Trophoblast cell (in vitro differentiated cells and primary cell): ENCODE data around the gene MTSS2.

Experiments used
- DNase-seq, 2 donors: peaks; one replicate each; pipeline ENCODE4 v3.0.0-alpha.2; 2016
- H2AFZ ChIP-seq: 2 replicates; pipeline ENCODE4 v1.6.1; 2013; ENCODE audit warnings: low read length, moderate library complexity, mild to moderate bottlenecking; ENCODE audit not compliant: insufficient read depth, poor library complexity
- H2AK5ac ChIP-seq: 2 replicates; pipeline ENCODE4 v1.6.1; 2013; ENCODE audit warnings: mild to moderate bottlenecking, low read length
- H2BK120ac ChIP-seq: 2 replicates; pipeline ENCODE4 v1.6.1; 2013; ENCODE audit warnings: low read length, mild to moderate bottlenecking, moderate library complexity; ENCODE audit not compliant: insufficient read depth, poor library complexity
- H2BK12ac ChIP-seq: 2 replicates; pipeline ENCODE4 v1.6.1; 2013; ENCODE audit warnings: mild to moderate bottlenecking, low read length, moderate library complexity
- H2BK5ac ChIP-seq: 2 replicates; pipeline ENCODE4 v1.6.1; 2013; ENCODE audit warnings: low read length, low read depth, moderate library complexity, mild to moderate bottlenecking; ENCODE audit not compliant: poor library complexity
- H3K14ac ChIP-seq: 2 replicates; pipeline ENCODE4 v1.6.1; 2013; ENCODE audit warnings: mild to moderate bottlenecking, low read length
- H3K18ac ChIP-seq: 2 replicates; pipeline ENCODE4 v1.6.1; 2013; ENCODE audit warnings: mild to moderate bottlenecking, low read length
- H3K23ac ChIP-seq: 2 replicates; pipeline ENCODE4 v1.6.1; 2013; ENCODE audit warnings: low read length
- H3K27ac ChIP-seq: 2 replicates; pipeline ENCODE4 v1.5.1; 2013; ENCODE audit warnings: low read depth, mild to moderate bottlenecking, inconsistent platforms, low read length, moderate library complexity
- H3K27me3 ChIP-seq: 2 replicates; pipeline ENCODE4 v1.6.1; 2013; ENCODE audit warnings: inconsistent platforms, mild to moderate bottlenecking, low read length, moderate library complexity; ENCODE audit not compliant: insufficient read depth
- H3K36me3 ChIP-seq, 2 experiments: 1 replicate in 1 of 2; 2 replicates in 1 of 2; pipeline ENCODE4 v1.6.1; 2013; ENCODE audit warnings: low read length in 2 of 2, mild to moderate bottlenecking in 2 of 2, moderate library complexity in 1 of 2; ENCODE audit not compliant: insufficient read depth in 2 of 2, control insufficient read depth in 1 of 2
- H3K4ac ChIP-seq: 2 replicates; pipeline ENCODE4 v1.6.1; 2013; ENCODE audit warnings: low read depth, mild to moderate bottlenecking, low read length, moderate library complexity
- H3K4me1 ChIP-seq, 2 experiments: 1 replicate in 1 of 2; 2 replicates in 1 of 2; pipeline ENCODE4 v1.6.1; 2013; ENCODE audit warnings: low read length in 2 of 2, mild to moderate bottlenecking in 2 of 2, moderate library complexity in 1 of 2; ENCODE audit not compliant: insufficient read depth in 2 of 2, control insufficient read depth in 1 of 2
- H3K4me2 ChIP-seq: 2 replicates; pipeline ENCODE4 v1.6.1; 2013; ENCODE audit warnings: inconsistent platforms, mild to moderate bottlenecking, low read length, moderate library complexity
- H3K4me3 ChIP-seq: 2 replicates; pipeline ENCODE4 v1.5.1; 2013; ENCODE audit warnings: mild to moderate bottlenecking, low read depth, low read length, inconsistent platforms
- H3K79me1 ChIP-seq: one replicate; pipeline ENCODE4 v1.6.1; 2013; ENCODE audit warnings: low read length
- H3K79me2 ChIP-seq: 2 replicates; pipeline ENCODE4 v1.6.1; 2013; ENCODE audit warnings: low read length, mild to moderate bottlenecking; ENCODE audit not compliant: control insufficient read depth, insufficient read depth, poor library complexity
- H3K9ac ChIP-seq: 2 replicates; pipeline ENCODE4 v1.6.1; 2013; ENCODE audit warnings: mild to moderate bottlenecking, low read length
- H3K9me3 ChIP-seq: 2 replicates; pipeline ENCODE4 v1.6.1; 2013; ENCODE audit warnings: low read depth, mild to moderate bottlenecking, control low read depth, inconsistent platforms, low read length; ENCODE audit not compliant: insufficient read depth
- H4K12ac ChIP-seq: 2 replicates; pipeline ENCODE4 v1.6.1; 2013; ENCODE audit warnings: low read depth, mild to moderate bottlenecking, low read length, moderate library complexity
- H4K8ac ChIP-seq: 2 replicates; pipeline ENCODE4 v1.6.1; 2013; ENCODE audit warnings: low read depth, mild to moderate bottlenecking, low read length, moderate library complexity
- H4K91ac ChIP-seq: one replicate; pipeline ENCODE4 v1.6.1; 2013; ENCODE audit warnings: low read depth, mild to moderate bottlenecking, low read length, moderate library complexity
- WGBS: extraction: QIAGEN DNeasy Blood & Tissue Kit; methylation state at CpG from one replicate; pipeline ENCODE4 v1.1.7; 2013; ENCODE audit warnings: missing lambda C conversion rate; ENCODE audit not compliant: insufficient read length, insufficient coverage; ENCODE audit errors: extremely low coverage; 5-methylcytosine and 5-hydroxymethylcytosine counted together

Gene MTSS2

DNA sequence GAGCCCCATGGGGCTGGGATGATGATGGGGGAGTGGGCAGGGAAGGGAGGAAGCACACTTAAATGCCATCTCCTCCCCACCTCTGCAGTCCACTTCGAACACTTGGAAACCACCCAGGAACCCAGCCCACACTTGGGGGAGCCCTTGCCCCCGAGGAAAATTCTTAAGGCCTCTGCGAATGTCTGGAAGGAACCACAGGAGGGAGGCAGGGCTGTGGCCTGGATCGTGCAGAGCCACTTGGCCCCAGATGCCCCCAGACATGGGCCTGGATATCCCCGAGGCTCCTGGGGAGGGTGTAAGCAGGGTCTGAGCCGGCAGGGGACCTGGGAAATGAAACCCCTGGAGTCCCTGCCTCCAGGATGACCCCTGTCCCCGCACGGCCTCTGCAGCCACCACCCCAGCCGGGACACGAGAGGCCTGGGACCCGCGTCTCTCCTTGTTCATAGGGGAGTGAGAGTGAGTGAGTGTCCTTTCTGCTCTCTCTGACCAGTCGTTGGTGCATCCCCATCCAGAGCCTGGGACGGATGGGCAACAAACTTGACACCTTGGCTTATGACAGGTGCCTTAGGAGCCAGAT is 11.8 kb upstream of the MTSS2 start:
- peak overlapping the region; percentile 20 for H3K14ac ChIP-seq
- no peak overlapping the region for H3K4me2 ChIP-seq
- peak overlapping the region; percentile 40 for H4K91ac ChIP-seq
- H2BK120ac ChIP-seq, result peak overlapping the region; percentile 59
- no peak overlapping the region for H2BK5ac ChIP-seq
- H3K9ac ChIP-seq, result no peak overlapping the region
- H2BK12ac ChIP-seq, result peak overlapping the region; percentile 66
- peak overlapping the region; percentile 13 for H2AFZ ChIP-seq
- H4K8ac ChIP-seq, result no peak overlapping the region
- H4K12ac ChIP-seq, result no peak overlapping the region
- no peaks in the 10 kb centered on the region for H3K27me3 ChIP-seq
- H3K4me1 ChIP-seq, result peaks cover 62 to 71% of the 10 kb centered on the region in 2 experiments
- no peak overlapping the region for H3K4me3 ChIP-seq
- H3K36me3 ChIP-seq, result peaks cover 8% of the 10 kb centered on the region in 2 experiments
- WGBS, result no CpG with 5 or more reads among the region's 14 CpGs
- peak overlapping the region; percentile 73 for H2AK5ac ChIP-seq
- no peaks in the 10 kb centered on the region for H3K9me3 ChIP-seq
- no peak overlapping the region for H3K23ac ChIP-seq
- H3K79me2 ChIP-seq, result peaks cover 3% of the 10 kb centered on the region
- H3K79me1 ChIP-seq, result peaks cover 52% of the 10 kb centered on the region
- peak overlapping the region; percentile 43 for H3K18ac ChIP-seq
- peak overlapping the region; percentile 51 for H3K27ac ChIP-seq
- no peak for DNase-seq
- no peak overlapping the region for H3K4ac ChIP-seq

- no peak overlapping the region for H4K12ac ChIP-seq
- peak overlapping the region; percentile 40 for H4K91ac ChIP-seq
- H2AK5ac ChIP-seq, result peak overlapping the region; percentile 73
- H3K14ac ChIP-seq, result peak overlapping the region; percentile 10
- H3K9ac ChIP-seq, result no peak overlapping the region
- H3K79me1 ChIP-seq, result peaks cover 57% of the 10 kb centered on the region
- no peak overlapping the region for H3K4me2 ChIP-seq
- peaks cover 67 to 73% of the 10 kb centered on the region in 2 experiments for H3K4me1 ChIP-seq
- peak; percentile 89 to 90 for DNase-seq
- no peaks in the 10 kb centered on the region for H3K9me3 ChIP-seq
- H3K4ac ChIP-seq, result no peak overlapping the region
- H3K79me2 ChIP-seq, result peaks cover 3% of the 10 kb centered on the region
- peak overlapping the region; percentile 59 for H2BK120ac ChIP-seq
- H2BK5ac ChIP-seq, result peak overlapping the region; percentile 3
- peak overlapping the region; percentile 51 for H3K27ac ChIP-seq
- no peak overlapping the region for H3K4me3 ChIP-seq
- H3K23ac ChIP-seq, result no peak overlapping the region
- H3K18ac ChIP-seq, result peak overlapping the region; percentile 43
- peaks cover 8% of the 10 kb centered on the region in 2 experiments for H3K36me3 ChIP-seq
- peak overlapping the region; percentile 13 for H2AFZ ChIP-seq
- H4K8ac ChIP-seq, result peak overlapping the region; percentile 30
- no peaks in the 10 kb centered on the region for H3K27me3 ChIP-seq
- H2BK12ac ChIP-seq, result peak overlapping the region; percentile 66
- no CpG with 5 or more reads among the region's 19 CpGs for WGBS
Measured at GRCh38 chr16:70696952-70697593, 11.2 kb upstream of the MTSS2 start.

GRCh38 chr16:70696355-70696754 is 10.5 kb upstream of the MTSS2 start:
- no peak overlapping the region for H3K9ac ChIP-seq
- no peak for DNase-seq
- H4K91ac ChIP-seq, result peak overlapping the region; percentile 40
- no peak overlapping the region for H3K27ac ChIP-seq
- H3K14ac ChIP-seq, result no peak overlapping the region
- peaks cover 8% of the 10 kb centered on the region in 2 experiments for H3K36me3 ChIP-seq
- peaks cover 3% of the 10 kb centered on the region for H3K79me2 ChIP-seq
- H2BK5ac ChIP-seq, result no peak overlapping the region
- peaks cover 57% of the 10 kb centered on the region for H3K79me1 ChIP-seq
- peaks cover 71 to 72% of the 10 kb centered on the region in 2 experiments for H3K4me1 ChIP-seq
- no peak overlapping the region for H3K4ac ChIP-seq
- peak overlapping the region; percentile 35 for H2BK120ac ChIP-seq
- H3K18ac ChIP-seq, result no peak overlapping the region
- H4K12ac ChIP-seq, result no peak overlapping the region
- WGBS, result no CpG with 5 or more reads among the region's 8 CpGs
- peak overlapping the region; percentile 2 for H2AK5ac ChIP-seq
- no peak overlapping the region for H2AFZ ChIP-seq
- H3K27me3 ChIP-seq, result no peaks in the 10 kb centered on the region
- H4K8ac ChIP-seq, result no peak overlapping the region
- H2BK12ac ChIP-seq, result no peak overlapping the region
- H3K9me3 ChIP-seq, result no peaks in the 10 kb centered on the region
- no peak overlapping the region for H3K4me2 ChIP-seq
- H3K4me3 ChIP-seq, result no peak overlapping the region
- no peak overlapping the region for H3K23ac ChIP-seq

- Histone ChIP-seq H3K27ac (peak overlapping the region; percentile 6), H4K8ac (no peak overlapping the region), H3K4me2 (no peak overlapping the region), H3K9ac (no peak overlapping the region), H3K14ac (peak overlapping the region; percentile 45), H2BK12ac (peak overlapping the region; percentile 52), H2AFZ (no peak overlapping the region), H3K79me1 (peaks cover 57% of the 10 kb centered on the region), H4K91ac (peak overlapping the region; percentile 13), H3K9me3 (no peaks in the 10 kb centered on the region), H2BK5ac (no peak overlapping the region), H3K79me2 (peaks cover 3% of the 10 kb centered on the region), H3K18ac (peak overlapping the region; percentile 43), H3K4me1 (peaks cover 67 to 71% of the 10 kb centered on the region in 2 experiments), H3K27me3 (no peaks in the 10 kb centered on the region), H4K12ac (no peak overlapping the region), H2BK120ac (peak overlapping the region; percentile 24), H3K23ac (no peak overlapping the region), H3K4ac (no peak overlapping the region), H2AK5ac (peak overlapping the region; percentile 71), H3K36me3 (peaks cover 8% of the 10 kb centered on the region in 2 experiments), H3K4me3 (no peak overlapping the region)
- DNase-seq, result peak in 1 of 2 donors; percentile 39
- no CpG with 5 or more reads among the region's 14 CpGs for WGBS
Measured at GRCh38 chr16:70695331-70696070, 9.6 kb upstream of the MTSS2 start.
